Measurements from ENCODE around the gene CEACAM1. TPM values are rescaled to one million over a fixed set of nuclear protein-coding genes. Genes with fewer than 3 reads are reported as not detected.

The CEACAM1 gene
- total and polyA plus RNA-seq, 9 donors = 0.92 to 7.3 (median 2.8) TPM

DNA sequence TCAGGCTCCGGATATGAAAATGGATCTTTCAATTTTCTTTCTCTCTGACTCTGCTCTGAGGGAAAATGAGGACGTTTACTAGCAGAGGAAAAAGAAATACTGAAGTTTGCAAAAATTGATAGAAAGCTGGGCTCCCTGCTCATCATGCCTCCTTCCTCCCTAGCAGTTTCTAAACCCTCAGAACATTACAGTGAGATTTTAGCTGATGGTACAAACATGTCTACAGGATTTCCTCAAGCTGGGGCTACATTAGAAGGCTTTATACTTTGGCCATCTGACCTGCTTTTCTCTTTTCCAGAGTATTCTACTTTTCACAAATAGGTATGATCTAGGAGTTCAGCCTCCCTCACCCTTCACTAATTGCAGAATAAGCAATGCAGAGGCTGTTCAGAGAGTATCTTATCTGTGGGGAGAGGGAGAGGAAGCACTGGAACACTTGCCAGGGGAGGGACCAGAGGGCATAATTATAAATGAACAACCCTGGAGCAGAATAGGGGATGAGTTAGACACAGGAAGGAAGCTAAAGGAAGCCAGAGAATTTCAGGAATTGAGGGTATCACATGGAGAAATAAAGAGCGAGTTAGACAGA, 30.0 kb downstream of the CEACAM1 start:
- Histone ChIP-seq H3K27me3 (no peaks in the 10 kb centered on the region), H3K4me3 (no peak overlapping the region), H3K4me1 (ENCODE audit: insufficient read depth) (no peaks in the 10 kb centered on the region), H3K27ac (no peak overlapping the region), H3K9me3 (no peaks in the 10 kb centered on the region), H3K36me3 (no peaks in the 10 kb centered on the region)
- WGBS, 3 donors = 53 to 60% (median 59%) methylated on average over 3 of the region's 3 CpGs
- DNase-seq = no peak
- intact Hi-C loops (cut with DNase I) = no loop called here
- no peak for TF ChIP-seq EP300 (IDR thresholded peaks at IDR 0.05)

DNA sequence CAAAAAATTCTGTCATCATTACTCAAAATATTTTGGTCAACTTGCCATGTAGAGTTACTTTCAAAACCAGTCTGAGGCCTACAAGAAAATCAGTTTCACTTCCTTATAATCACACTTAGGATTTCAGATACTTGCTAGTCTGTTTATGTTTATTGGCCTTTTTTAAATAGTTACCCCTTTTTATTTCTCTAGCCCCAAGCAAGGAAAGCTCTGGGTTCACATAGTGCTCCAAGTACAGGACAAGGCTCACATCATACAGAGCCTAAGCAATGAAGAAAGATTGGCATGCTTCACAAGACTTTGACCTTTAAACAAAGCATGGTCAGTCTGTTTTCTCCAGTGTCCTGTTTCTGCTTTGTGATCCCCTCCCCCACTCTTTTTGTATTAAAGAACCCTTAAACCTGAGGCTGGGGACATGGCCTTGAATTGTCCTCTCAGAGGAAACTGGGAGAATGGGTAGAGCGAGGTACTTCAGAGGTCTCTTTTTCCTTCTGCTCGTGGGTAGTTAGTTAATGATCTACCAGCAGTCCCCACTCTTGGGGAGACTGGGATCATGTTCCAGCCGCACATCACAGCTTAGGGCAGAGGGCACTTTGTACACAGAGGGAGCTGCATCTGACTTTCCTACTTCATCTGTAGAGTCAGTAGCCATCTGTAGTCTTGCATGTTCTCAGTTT, 30.7 kb downstream of the CEACAM1 start:
- no peak overlapping the region for H3K4me3 ChIP-seq
- H3K27ac ChIP-seq = no peak overlapping the region
- no peak for DNase-seq
- no peaks in the 10 kb centered on the region for H3K9me3 ChIP-seq
- no peaks in the 10 kb centered on the region for H3K36me3 ChIP-seq
- no peaks in the 10 kb centered on the region for H3K4me1 ChIP-seq (ENCODE audit: insufficient read depth)
- 78 to 86% (median 80%) methylated on average over 3 of the region's 3 CpGs for WGBS, 3 donors
- TF ChIP-seq EP300 (IDR thresholded peaks at IDR 0.05) = no peak
- TF ChIP-seq, protein P1, sequence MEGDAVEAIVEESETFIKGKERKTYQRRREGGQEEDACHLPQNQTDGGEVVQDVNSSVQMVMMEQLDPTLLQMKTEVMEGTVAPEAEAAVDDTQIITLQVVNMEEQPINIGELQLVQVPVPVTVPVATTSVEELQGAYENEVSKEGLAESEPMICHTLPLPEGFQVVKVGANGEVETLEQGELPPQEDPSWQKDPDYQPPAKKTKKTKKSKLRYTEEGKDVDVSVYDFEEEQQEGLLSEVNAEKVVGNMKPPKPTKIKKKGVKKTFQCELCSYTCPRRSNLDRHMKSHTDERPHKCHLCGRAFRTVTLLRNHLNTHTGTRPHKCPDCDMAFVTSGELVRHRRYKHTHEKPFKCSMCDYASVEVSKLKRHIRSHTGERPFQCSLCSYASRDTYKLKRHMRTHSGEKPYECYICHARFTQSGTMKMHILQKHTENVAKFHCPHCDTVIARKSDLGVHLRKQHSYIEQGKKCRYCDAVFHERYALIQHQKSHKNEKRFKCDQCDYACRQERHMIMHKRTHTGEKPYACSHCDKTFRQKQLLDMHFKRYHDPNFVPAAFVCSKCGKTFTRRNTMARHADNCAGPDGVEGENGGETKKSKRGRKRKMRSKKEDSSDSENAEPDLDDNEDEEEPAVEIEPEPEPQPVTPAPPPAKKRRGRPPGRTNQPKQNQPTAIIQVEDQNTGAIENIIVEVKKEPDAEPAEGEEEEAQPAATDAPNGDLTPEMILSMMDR (IDR thresholded peaks at IDR 0.05) = no peak
- no peak for TF ChIP-seq POLR2A (IDR thresholded peaks at IDR 0.05)
- H3K27me3 ChIP-seq = no peaks in the 10 kb centered on the region
- intact Hi-C loops (cut with DNase I) = no loop called here

DNA sequence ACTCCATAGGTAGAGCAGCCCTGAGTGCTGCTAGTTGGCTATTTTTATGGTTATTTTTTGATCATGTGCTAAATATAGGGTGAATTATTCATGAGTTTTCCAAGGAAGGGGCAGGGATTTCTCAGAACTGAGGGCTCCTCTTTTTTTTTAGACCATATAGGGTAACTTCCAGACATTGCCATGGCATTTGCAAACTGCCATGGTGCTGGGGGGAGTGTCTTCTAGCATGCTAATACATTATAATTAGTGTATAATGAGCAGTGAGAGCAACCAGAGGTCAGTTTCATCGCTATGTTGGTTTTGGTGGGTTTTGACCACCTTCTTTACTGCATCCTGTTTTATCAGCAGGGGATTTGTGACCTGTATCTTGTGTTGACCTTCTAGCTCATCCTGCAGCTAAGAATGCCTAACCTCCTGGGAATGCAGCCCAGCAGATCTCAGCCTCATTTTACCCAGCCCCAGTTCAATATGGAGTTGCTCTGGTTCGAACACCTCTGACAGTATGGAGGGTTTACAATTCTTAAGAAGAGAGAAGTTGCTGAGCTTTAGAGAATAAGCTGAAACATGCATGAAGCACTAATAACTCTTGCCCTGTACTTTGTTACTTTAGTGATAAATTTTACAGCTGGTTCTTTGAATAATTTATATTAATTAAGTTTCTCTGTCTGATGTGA, 31.7 kb downstream of the CEACAM1 start:
- no peak for DNase-seq
- Histone ChIP-seq H3K27ac (no peak overlapping the region), H3K9me3 (no peaks in the 10 kb centered on the region), H3K4me3 (no peak overlapping the region), H3K27me3 (no peaks in the 10 kb centered on the region), H3K36me3 (no peaks in the 10 kb centered on the region), H3K4me1 (ENCODE audit: insufficient read depth) (no peaks in the 10 kb centered on the region)
- TF ChIP-seq EP300 (IDR thresholded peaks at IDR 0.05) (no peak), POLR2A (IDR thresholded peaks at IDR 0.05) (no peak)
- TF ChIP-seq, protein P1 (IDR thresholded peaks at IDR 0.05) = no peak
- WGBS, 3 donors = 95 to 100% (median 97%) methylated on average over 2 of the region's 2 CpGs
- intact Hi-C loops (cut with DNase I) = no loop called here

DNA sequence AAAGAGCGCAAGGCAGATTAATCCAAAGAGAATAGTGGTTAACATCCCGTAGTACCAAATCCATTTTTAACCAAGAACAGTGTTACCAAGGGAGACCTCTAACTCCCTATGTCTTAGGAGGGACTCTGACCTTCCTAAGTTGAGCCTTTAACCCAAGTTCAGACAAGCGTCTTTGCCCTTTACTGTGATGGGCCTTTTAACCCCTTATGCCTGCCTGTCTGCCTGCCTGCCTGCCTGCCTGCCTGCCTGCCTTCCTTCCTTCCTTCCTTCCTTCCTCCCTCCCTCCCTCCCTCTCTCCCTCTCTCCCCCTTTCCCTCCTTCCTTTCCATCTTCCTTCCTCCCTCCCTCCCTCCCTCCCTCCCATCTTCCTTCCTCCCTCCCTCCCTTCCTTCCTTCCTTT, 32.6 kb downstream of the CEACAM1 start:
- WGBS, 3 donors = 68 to 73% (median 73%) methylated on average over 3 of the region's 3 CpGs
- TF ChIP-seq, protein P1 (IDR thresholded peaks at IDR 0.05) = no peak
- TF ChIP-seq POLR2A (IDR thresholded peaks at IDR 0.05) (no peak), EP300 (IDR thresholded peaks at IDR 0.05) (no peak)
- no peaks in the 10 kb centered on the region for H3K27me3 ChIP-seq
- no peak for DNase-seq
- H3K4me1 ChIP-seq (ENCODE audit: insufficient read depth) = no peaks in the 10 kb centered on the region
- H3K9me3 ChIP-seq = no peaks in the 10 kb centered on the region
- no peak overlapping the region for H3K4me3 ChIP-seq
- no peak overlapping the region for H3K27ac ChIP-seq
- no peaks in the 10 kb centered on the region for H3K36me3 ChIP-seq
- intact Hi-C loops (cut with DNase I) = no loop called here

DNA sequence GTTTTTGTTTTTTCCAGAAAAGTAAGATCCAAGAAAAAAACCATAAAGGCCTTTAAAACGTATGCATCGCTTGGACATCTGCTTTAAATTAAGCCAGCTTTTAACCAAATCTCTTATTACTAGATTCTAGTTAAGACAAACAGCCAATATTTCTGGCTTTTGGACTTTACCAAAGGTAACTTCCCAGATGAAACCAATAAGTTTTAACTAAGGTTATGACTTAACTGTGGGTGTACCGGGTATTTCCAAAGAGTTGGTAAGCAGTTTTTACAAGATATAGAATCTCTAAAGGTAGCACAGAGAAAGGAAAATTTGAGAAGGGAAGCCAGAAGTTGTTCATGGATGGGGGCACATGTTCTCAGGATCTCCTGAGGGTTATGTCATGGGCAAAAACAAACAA, 34.0 kb downstream of the CEACAM1 start:
- TF ChIP-seq, protein P1 (IDR thresholded peaks at IDR 0.05) = no peak
- TF ChIP-seq POLR2A (IDR thresholded peaks at IDR 0.05) (no peak), EP300 (IDR thresholded peaks at IDR 0.05) (no peak)

More for the DNA sequence above, 34.0 kb downstream of the CEACAM1 start:
- intact Hi-C loops (cut with DNase I) = no loop called here
- Histone ChIP-seq H3K4me3 (no peak overlapping the region), H3K4me1 (ENCODE audit: insufficient read depth) (no peaks in the 10 kb centered on the region), H3K9me3 (no peaks in the 10 kb centered on the region), H3K27me3 (no peaks in the 10 kb centered on the region), H3K27ac (no peak overlapping the region), H3K36me3 (no peaks in the 10 kb centered on the region)
- DNase-seq = no peak
- 61 to 82% (median 75%) methylated on average over 3 of the region's 3 CpGs for WGBS, 3 donors

All from ovary (tissue), 9 donors.